Measurements from ENCODE around the gene SPATA12.
"Not testable (repeated sequence)": the region's sequence is repeated elsewhere in the genome, so short reads cannot be mapped to it uniquely, and the experiment has no call there.

SPATA12 gene

GRCh38 chr3:57053122-57053521 is 7.3 kb upstream of the SPATA12 start:
- ATAC-seq = no peak

GRCh38 chr3:57057351-57057750 is 3.1 kb upstream of the SPATA12 start:
- no peak for ATAC-seq

- ATAC-seq = no peak
Measured at GRCh38 chr3:57059411-57059810, 1.1 kb upstream of the SPATA12 start.

GRCh38 chr3:57061556-57061955 is 1.1 kb downstream of the SPATA12 start:
- ATAC-seq = no peak

GRCh38 chr3:57062101-57062631 is 1.7 kb downstream of the SPATA12 start:
- no peak for ATAC-seq

GRCh38 chr3:57063032-57063431 is 2.6 kb downstream of the SPATA12 start:
- no peak for ATAC-seq

GRCh38 chr3:57064001-57064400 is 3.5 kb downstream of the SPATA12 start:
- ATAC-seq = no peak

GRCh38 chr3:57064572-57064971 is 4.1 kb downstream of the SPATA12 start:
- ATAC-seq = no peak

- ATAC-seq = no peak
Measured at GRCh38 chr3:57065588-57065987, 5.1 kb downstream of the SPATA12 start.

GRCh38 chr3:57066471-57066870 is 6.0 kb downstream of the SPATA12 start:
- no peak for ATAC-seq

- peak; percentile 71 to 85 for ATAC-seq
Measured at GRCh38 chr3:57068437-57069089, 8.1 kb downstream of the SPATA12 start.

GRCh38 chr3:57069503-57069902 is 9.0 kb downstream of the SPATA12 start:
- no peak for ATAC-seq

- no peak for ATAC-seq
Measured at GRCh38 chr3:57073628-57074027, 13.2 kb downstream of the SPATA12 start.

GRCh38 chr3:57074135-57074534 is 13.7 kb downstream of the SPATA12 start:
- ATAC-seq = no peak

GRCh38 chr3:57076422-57076951 is 16.0 kb downstream of the SPATA12 start:
- no peak for ATAC-seq

- peak in 1 of 2 donors; percentile 21 for ATAC-seq
Measured at GRCh38 chr3:57077630-57078343, 17.3 kb downstream of the SPATA12 start.

GRCh38 chr3:57078344-57078634 is 17.8 kb downstream of the SPATA12 start:
- ATAC-seq = peak in 1 of 2 donors; percentile 42

- peak in 1 of 2 donors; percentile 9 for ATAC-seq
Measured at GRCh38 chr3:57078635-57079473, 18.4 kb downstream of the SPATA12 start.

- no peak for ATAC-seq
Measured at GRCh38 chr3:57079474-57079831, 19.0 kb downstream of the SPATA12 start.

GRCh38 chr3:57080171-57080570 is 19.7 kb downstream of the SPATA12 start:
- ATAC-seq = no peak

GRCh38 chr3:57081173-57081572 is 20.7 kb downstream of the SPATA12 start:
- no peak for ATAC-seq

GRCh38 chr3:57082481-57082880 is 22.0 kb downstream of the SPATA12 start:
- no peak for ATAC-seq

GRCh38 chr3:57083266-57083995 is 23.0 kb downstream of the SPATA12 start:
- not testable (repeated sequence) for ATAC-seq

Measured in activated CD4-positive, CD25-positive, alpha-beta regulatory T cell treated with anti-CD3 and anti-CD28 coated beads, Interleukin-2, amount 50 U/mL, for 24 hours (primary cell).